Kidney tubule cell (primary cell): ENCODE results near the gene SRCIN1.

Source experiments
- DNase-seq: peaks from one replicate; pipeline ENCODE4 v3.0.0-alpha.2; 2018; ENCODE audit warnings: low spot score

SRCIN1 gene

GRCh38 chr17:38600906-38601305, 4.8 kb downstream of the SRCIN1 start:
- no peak for DNase-seq

- DNase-seq = no peak
Measured at GRCh38 chr17:38600416-38600815, 5.3 kb downstream of the SRCIN1 start.

GRCh38 chr17:38599398-38599856, 6.3 kb downstream of the SRCIN1 start:
- no peak for DNase-seq

GRCh38 chr17:38598995-38599394, 6.8 kb downstream of the SRCIN1 start:
- DNase-seq = no peak

- DNase-seq = peak; percentile 85
Measured at GRCh38 chr17:38598536-38598935, 7.2 kb downstream of the SRCIN1 start.

- DNase-seq = no peak
Measured at GRCh38 chr17:38597375-38597774, 8.4 kb downstream of the SRCIN1 start.

GRCh38 chr17:38596651-38597050, 9.1 kb downstream of the SRCIN1 start:
- DNase-seq = no peak

- no peak for DNase-seq
Measured at GRCh38 chr17:38595892-38596291, 9.9 kb downstream of the SRCIN1 start.

GRCh38 chr17:38594152-38594551, 11.6 kb downstream of the SRCIN1 start:
- DNase-seq = no peak

- DNase-seq = no peak
Measured at GRCh38 chr17:38592487-38592886, 13.3 kb downstream of the SRCIN1 start.

- DNase-seq = peak; percentile 86
Measured at GRCh38 chr17:38591759-38592241, 14.0 kb downstream of the SRCIN1 start.

- peak; percentile 73 for DNase-seq
Measured at GRCh38 chr17:38590988-38591758, 14.6 kb downstream of the SRCIN1 start.

GRCh38 chr17:38589462-38590114, 16.2 kb downstream of the SRCIN1 start:
- DNase-seq = no peak

GRCh38 chr17:38588788-38589174, 17.0 kb downstream of the SRCIN1 start:
- DNase-seq = no peak

- no peak for DNase-seq
Measured at GRCh38 chr17:38587947-38588787, 17.6 kb downstream of the SRCIN1 start.

- DNase-seq = no peak
Measured at GRCh38 chr17:38587203-38587602, 18.5 kb downstream of the SRCIN1 start.

GRCh38 chr17:38586788-38587187, 19.0 kb downstream of the SRCIN1 start:
- DNase-seq = no peak

GRCh38 chr17:38585918-38586529, 19.7 kb downstream of the SRCIN1 start:
- no peak for DNase-seq

- DNase-seq = peak; percentile 9
Measured at GRCh38 chr17:38585056-38585917, 20.5 kb downstream of the SRCIN1 start.

- peak; percentile 73 for DNase-seq
Measured at GRCh38 chr17:38584350-38584925, 21.3 kb downstream of the SRCIN1 start.
